ENCODE results near the gene NF1. TPM values are rescaled to one million over a fixed set of nuclear protein-coding genes. Genes with fewer than 3 reads are reported as not detected.
"Not testable (repeated sequence)": the region's sequence is repeated elsewhere in the genome, so short reads cannot be mapped to it uniquely, and the experiment has no call there.

The NF1 gene
- total RNA-seq, 1 experiment from 2014 or later, result 41.0 TPM

GRCh38 chr17:31323551-31323950, 228.8 kb downstream of the NF1 start:
- DNase-seq (ENCODE audit: low spot score), result no peak

DNA sequence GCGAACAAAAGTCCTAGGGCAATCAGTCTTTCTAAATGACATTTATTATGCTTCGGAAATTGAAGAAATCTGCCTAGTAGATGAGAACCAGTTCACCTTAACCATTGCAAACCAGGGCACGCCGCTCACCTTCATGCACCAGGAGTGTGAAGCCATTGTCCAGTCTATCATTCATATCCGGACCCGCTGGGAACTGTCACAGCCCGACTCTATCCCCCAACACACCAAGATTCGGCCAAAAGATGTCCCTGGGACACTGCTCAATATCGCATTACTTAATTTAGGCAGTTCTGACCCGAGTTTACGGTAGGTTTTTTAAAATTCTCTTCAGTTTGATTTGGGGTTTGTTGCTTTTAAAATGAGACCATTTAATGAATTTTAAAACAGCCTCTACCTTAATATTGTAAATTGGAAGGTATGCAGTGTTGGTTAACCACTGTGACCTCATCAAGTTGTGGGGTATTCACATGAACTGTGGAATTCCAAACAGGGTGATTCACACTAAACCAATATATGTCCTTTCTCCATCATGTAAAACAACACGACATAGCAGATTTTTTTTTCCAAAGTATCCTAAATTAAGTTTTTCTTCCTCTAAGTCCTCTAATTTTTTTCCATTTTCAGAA, 232.9 kb downstream of the NF1 start:
- no peak for DNase-seq (ENCODE audit: low spot score)

DNA sequence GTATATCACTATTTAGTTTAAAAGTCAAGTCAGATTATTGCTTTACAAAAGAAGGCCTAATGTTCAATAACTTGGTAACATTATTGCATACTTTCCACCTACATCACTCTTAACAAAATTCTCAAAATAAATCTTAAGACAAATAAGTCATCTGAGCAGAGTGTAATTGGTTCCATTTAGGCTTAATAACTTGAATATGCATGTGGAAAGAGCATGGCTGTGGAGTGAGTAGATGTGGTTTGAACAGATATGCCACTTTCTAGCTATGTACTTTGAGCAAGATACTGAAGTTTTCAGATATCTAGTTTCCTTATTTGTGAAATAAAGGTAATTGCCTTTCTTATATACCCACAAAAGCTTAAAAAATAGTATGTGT, 233.4 kb downstream of the NF1 start:
- DNase-seq (ENCODE audit: low spot score), result no peak

GRCh38 chr17:31329221-31329620, 234.4 kb downstream of the NF1 start:
- DNase-seq (ENCODE audit: low spot score), result no peak

DNA sequence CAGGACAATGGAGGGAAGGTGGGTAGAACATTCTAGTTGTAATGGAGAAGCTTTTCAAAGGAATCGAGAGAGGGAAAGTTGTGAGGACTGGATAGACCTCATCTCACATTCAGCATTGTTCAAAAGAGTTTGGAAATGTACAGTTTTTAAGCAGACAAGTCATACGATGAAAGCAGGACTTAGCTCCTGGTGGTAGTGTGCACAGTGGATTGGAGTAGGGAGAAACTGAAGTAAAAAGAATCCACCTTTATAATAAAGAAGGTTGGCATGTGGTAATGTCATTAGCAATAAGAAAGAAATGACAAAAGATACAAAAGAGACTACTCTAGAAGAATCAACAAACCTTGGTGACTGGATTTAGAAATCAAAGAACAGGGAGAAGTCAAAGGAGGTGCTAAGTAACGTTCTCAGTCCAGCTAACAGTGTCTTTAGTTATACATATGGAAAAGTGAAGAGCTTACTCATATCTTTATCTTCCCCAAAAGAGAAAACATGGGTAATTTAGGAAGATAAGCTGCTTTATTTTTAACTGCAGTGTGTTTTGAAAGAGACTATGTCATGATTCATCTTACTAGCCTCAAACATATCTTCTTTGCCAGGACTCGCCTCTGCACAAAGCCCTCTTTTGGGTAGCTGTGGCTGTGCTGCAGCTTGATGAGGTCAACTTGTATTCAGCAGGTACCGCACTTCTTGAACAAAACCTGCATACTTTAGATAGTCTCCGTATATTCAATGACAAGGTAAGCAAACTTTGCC, 245.3 kb downstream of the NF1 start:
- no peak for DNase-seq (ENCODE audit: low spot score)

DNA sequence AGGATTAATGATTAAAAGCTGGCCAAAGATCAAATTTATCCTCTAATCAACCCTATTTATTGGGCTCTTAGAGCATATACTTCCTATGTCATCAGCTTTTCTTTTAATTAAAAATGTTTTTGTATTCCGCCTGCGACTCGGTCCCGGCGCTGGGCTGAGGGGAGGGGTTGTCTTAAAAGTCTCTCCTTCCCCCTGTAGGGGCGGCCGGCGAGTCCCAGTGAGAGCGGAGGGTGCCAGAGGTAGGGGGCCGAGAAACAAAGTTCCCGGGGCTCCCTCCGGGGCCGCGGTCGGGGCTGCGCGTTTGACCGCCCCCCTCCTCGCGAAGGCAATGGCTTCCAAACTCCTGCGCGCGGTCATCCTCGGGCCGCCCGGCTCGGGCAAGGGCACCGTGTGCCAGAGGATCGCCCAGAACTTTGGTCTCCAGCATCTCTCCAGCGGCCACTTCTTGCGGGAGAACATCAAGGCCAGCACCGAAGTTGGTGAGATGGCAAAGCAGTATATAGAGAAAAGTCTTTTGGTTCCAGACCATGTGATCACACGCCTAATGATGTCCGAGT, 250.5 kb downstream of the NF1 start:
- DNase-seq (ENCODE audit: low spot score), result not testable (repeated sequence)

GRCh38 chr17:31349454-31349853, 254.7 kb downstream of the NF1 start:
- DNase-seq (ENCODE audit: low spot score), result no peak

- DNase-seq (ENCODE audit: low spot score), result no peak
Observed at GRCh38 chr17:31355935-31356334, 261.2 kb downstream of the NF1 start.

- DNase-seq (ENCODE audit: low spot score), result no peak
Observed at GRCh38 chr17:31357091-31357490, 262.3 kb downstream of the NF1 start.

DNA sequence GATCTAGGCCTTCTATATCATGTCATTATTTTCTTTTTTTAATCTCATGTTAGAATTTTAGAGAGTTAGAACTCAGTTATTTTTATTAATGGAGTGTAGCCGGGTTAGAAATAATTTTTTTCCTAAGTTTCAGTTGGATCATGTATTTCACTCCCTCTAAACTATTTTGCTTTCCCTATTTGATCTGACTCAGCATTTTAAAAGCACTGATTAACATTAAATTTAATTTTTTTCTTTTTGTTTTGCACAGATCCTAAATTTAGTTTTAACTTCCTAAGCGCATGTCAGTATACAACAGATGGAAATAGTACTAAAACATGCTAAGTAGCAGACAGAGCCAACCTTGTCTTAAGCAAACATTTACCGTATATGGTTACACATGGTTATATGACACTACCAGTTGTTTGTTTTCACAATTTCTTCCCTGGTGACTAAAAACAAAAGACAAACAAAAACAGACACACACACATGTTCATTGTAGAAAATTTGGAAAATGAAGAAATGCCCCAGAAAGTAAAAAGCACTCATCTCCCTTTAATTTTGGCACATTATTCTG, 263.1 kb downstream of the NF1 start:
- DNase-seq (ENCODE audit: low spot score), result no peak

GRCh38 chr17:31364012-31364411, 269.2 kb downstream of the NF1 start:
- no peak for DNase-seq (ENCODE audit: low spot score)

GRCh38 chr17:31366088-31366487, 271.3 kb downstream of the NF1 start:
- no peak for DNase-seq (ENCODE audit: low spot score)

- DNase-seq (ENCODE audit: low spot score), result no peak
Observed at GRCh38 chr17:31369266-31369665, 274.5 kb downstream of the NF1 start.

DNA sequence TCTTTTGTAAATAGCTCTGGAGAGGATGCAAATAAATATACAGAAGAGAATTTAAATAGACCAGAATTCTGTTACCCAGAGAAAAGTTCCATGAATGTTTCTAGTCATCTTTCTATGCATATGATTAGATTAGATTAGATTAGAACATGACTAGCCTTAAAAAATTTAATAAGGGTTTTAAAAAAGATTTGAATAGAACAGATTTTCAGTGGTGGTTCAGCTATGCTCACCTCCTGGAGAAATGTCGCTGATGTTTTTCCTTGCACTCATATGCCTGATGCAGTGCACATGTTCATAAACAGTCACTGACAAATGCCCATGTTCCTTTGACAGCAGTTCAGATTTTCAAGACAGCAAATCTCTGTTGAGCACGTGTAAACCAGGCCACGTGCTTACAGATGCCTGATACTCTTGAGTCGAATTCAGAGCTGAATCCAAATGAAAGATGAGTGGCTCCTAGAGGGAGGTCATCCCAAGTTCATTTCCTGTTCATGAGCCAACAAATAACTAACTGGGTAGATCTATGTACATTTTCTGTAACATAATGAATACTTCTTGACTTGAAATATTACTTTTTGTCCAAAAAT, 276.8 kb downstream of the NF1 start:
- DNase-seq (ENCODE audit: low spot score), result no peak

GRCh38 chr17:31373150-31374093, 278.6 kb downstream of the NF1 start:
- peak; percentile 79 for DNase-seq (ENCODE audit: low spot score)

DNA sequence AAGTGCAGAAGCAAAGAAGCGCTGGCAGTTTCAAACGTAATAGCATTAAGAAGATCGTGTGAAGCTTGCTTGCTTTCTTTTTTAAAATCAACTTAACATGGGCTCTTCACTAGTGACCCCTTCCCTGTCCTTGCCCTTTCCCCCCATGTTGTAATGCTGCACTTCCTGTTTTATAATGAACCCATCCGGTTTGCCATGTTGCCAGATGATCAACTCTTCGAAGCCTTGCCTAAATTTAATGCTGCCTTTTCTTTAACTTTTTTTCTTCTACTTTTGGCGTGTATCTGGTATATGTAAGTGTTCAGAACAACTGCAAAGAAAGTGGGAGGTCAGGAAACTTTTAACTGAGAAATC, 279.3 kb downstream of the NF1 start:
- DNase-seq (ENCODE audit: low spot score), result no peak

DNA sequence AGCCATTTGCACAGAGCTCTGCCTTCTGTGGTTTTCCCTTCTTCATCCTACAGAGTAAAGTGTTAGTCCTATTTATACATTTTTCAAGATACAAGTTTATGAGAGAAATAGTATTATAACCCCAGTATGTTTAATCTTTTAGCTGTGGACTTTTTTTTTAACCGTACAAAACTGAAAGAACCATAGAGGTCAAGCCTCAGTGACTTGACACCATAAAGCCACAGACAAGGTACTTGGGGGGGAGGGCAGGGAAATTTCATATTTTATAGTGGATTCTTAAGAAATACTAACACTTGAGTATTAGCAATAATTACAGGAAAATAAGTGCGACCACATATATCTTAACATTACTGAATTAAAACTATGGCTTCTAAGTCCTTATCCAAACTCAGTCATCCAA, 279.7 kb downstream of the NF1 start:
- DNase-seq (ENCODE audit: low spot score), result no peak

DNA sequence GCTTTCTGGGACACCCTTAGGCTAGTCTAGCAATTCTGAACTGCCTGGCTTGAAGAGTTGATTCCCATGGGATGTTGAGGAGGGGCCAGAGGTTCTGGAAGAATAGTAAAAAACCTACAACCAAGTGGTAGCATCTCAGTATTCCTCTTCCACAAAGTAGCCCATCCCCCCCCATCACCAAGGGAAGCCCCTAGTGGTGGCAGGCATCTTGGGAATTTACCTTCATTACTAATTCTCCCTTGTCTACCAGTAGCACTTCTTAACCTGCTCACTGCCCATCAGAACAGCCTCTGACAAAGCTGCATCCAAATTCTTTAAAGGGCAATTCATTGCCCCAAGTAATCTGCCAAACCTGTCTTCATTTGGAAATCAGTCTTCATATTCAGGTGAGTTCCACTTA, 283.9 kb downstream of the NF1 start:
- DNase-seq (ENCODE audit: low spot score), result no peak

DNA sequence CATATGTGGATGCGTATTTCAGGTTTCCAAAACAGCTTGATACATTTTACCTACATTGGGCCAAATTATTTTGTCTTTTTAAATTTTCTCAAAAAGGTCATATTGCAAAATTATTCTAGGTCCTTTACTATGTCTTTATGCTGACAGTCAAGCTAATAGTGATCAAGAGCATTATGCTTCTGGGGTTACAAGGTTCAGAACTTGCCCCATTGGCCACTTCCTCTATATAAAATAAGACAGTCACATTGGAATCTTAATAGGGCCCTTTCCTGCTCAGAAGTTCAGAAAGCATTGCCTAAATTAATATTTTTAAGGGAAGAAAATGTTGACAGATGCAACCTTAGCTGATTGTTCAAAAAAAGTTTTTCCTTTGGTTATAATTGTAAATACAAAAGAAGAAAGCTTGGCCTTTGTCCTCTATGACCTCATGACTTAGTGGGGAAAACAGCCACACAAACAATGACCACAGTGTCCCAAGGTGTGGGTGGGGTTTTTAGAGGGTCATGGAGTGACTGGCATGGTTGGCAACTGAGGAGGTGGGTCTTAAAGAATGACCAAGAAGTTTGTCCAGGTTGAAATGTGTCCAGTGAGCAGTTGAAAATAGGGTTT, 284.9 kb downstream of the NF1 start:
- DNase-seq (ENCODE audit: low spot score), result no peak

- DNase-seq (ENCODE audit: low spot score), result no peak
Observed at GRCh38 chr17:31381165-31381668, 286.4 kb downstream of the NF1 start.
